Inferior parietal cortex (tissue), 1 donor: Measurements from ENCODE around the gene AOAH.
"Not testable (repeated sequence)": the region's sequence is repeated elsewhere in the genome, so short reads cannot be mapped to it uniquely, and the experiment has no call there.

ENCODE experiments used
- DNase-seq: peaks from one replicate; pipeline ENCODE4 v3.0.0-alpha.2; 2016; ENCODE audit errors: extremely low spot score

Gene AOAH

GRCh38 chr7:36657036-36657660 is 67.1 kb downstream of the AOAH start:
- no peak for DNase-seq

- no peak for DNase-seq
Measured at GRCh38 chr7:36654436-36654835, 69.9 kb downstream of the AOAH start.

GRCh38 chr7:36653663-36654355 is 70.5 kb downstream of the AOAH start:
- no peak for DNase-seq

GRCh38 chr7:36653008-36653662 is 71.2 kb downstream of the AOAH start:
- DNase-seq = no peak

- no peak for DNase-seq
Measured at GRCh38 chr7:36652431-36652830, 71.9 kb downstream of the AOAH start.

GRCh38 chr7:36651404-36651803 is 72.9 kb downstream of the AOAH start:
- no peak for DNase-seq

GRCh38 chr7:36650766-36651312 is 73.5 kb downstream of the AOAH start:
- no peak for DNase-seq

- DNase-seq = no peak
Measured at GRCh38 chr7:36650320-36650719, 74.0 kb downstream of the AOAH start.

GRCh38 chr7:36649319-36649718 is 75.0 kb downstream of the AOAH start:
- not testable (repeated sequence) for DNase-seq

- no peak for DNase-seq
Measured at GRCh38 chr7:36648441-36648840, 75.9 kb downstream of the AOAH start.

- no peak for DNase-seq
Measured at GRCh38 chr7:36644625-36645422, 79.5 kb downstream of the AOAH start.

GRCh38 chr7:36642414-36642813 is 81.9 kb downstream of the AOAH start:
- no peak for DNase-seq

GRCh38 chr7:36642010-36642409 is 82.3 kb downstream of the AOAH start:
- no peak for DNase-seq

GRCh38 chr7:36640682-36641081 is 83.6 kb downstream of the AOAH start:
- DNase-seq = no peak

- DNase-seq = no peak
Measured at GRCh38 chr7:36639826-36640225, 84.5 kb downstream of the AOAH start.

- DNase-seq = no peak
Measured at GRCh38 chr7:36638586-36639263, 85.6 kb downstream of the AOAH start.

GRCh38 chr7:36638140-36638539 is 86.2 kb downstream of the AOAH start:
- DNase-seq = no peak

GRCh38 chr7:36637417-36637816 is 86.9 kb downstream of the AOAH start:
- no peak for DNase-seq

GRCh38 chr7:36636126-36636525 is 88.2 kb downstream of the AOAH start:
- no peak for DNase-seq

- DNase-seq = no peak
Measured at GRCh38 chr7:36635091-36635490, 89.2 kb downstream of the AOAH start.

GRCh38 chr7:36633377-36633776 is 90.9 kb downstream of the AOAH start:
- no peak for DNase-seq
